DND-41 (cell line): ENCODE results near the gene CTU2.

Experiments
- ATAC-seq: fragments of 200-7000 bp; cut with Tn5 transposase; 3 replicates; pipeline ENCODE4 v1.9.1; 2021; ENCODE audit warnings: low read depth; ENCODE audit not compliant: insufficient read depth
- DNase-seq: peaks from one replicate; pipeline ENCODE4 v3.0.0-alpha.2; 2020
- H2AFZ ChIP-seq: 2 replicates; pipeline ENCODE4 v1.6.0; 2012; ENCODE audit warnings: low read depth, low read length
- H3K27ac ChIP-seq: 2 replicates; pipeline ENCODE4 v1.5.1; 2012; ENCODE audit warnings: low read length, inconsistent platforms
- H3K27me3 ChIP-seq: fragments of 200-600 bp; sonication (generic); 2 replicates; pipeline ENCODE4 v1.6.0; 2012; ENCODE audit warnings: low read length, mild to moderate bottlenecking, inconsistent platforms; ENCODE audit not compliant: insufficient read depth, poor library complexity
- H3K36me3 ChIP-seq: 2 replicates; pipeline ENCODE4 v1.5.1; 2012; ENCODE audit warnings: low read length, inconsistent platforms; ENCODE audit not compliant: insufficient read depth
- H3K4me1 ChIP-seq: 2 replicates; pipeline ENCODE4 v1.5.1; 2012; ENCODE audit warnings: mild to moderate bottlenecking, low read length; ENCODE audit not compliant: insufficient read depth
- H3K4me2 ChIP-seq: 2 replicates; pipeline ENCODE4 v1.6.0; 2012; ENCODE audit warnings: mild to moderate bottlenecking, moderate library complexity, low read length, inconsistent platforms; ENCODE audit not compliant: insufficient read depth
- H3K4me3 ChIP-seq, 2 experiments: fragments of 200-600 bp in 1 of 2; shearing (Covaris generic) in 1 of 2; 2 replicates each; pipeline ENCODE4 v1.5.1; 2012 to 2016; ENCODE audit warnings: inconsistent platforms in 2 of 2, low read length in 2 of 2, mild to moderate bottlenecking in 2 of 2, low read depth in 1 of 2, moderate library complexity in 1 of 2
- H3K79me2 ChIP-seq: 2 replicates; pipeline ENCODE4 v1.6.0; 2012; ENCODE audit warnings: low read length, inconsistent platforms; ENCODE audit not compliant: insufficient read depth
- H3K9ac ChIP-seq: 2 replicates; pipeline ENCODE4 v1.6.0; 2012; ENCODE audit warnings: low read depth, mild to moderate bottlenecking, inconsistent platforms, low read length, moderate library complexity
- H3K9me3 ChIP-seq: 2 replicates; pipeline ENCODE4 v1.5.1; 2012; ENCODE audit warnings: low read length, moderate library complexity, mild to moderate bottlenecking, inconsistent platforms; ENCODE audit not compliant: insufficient read depth, severe bottlenecking
- H4K20me1 ChIP-seq: 2 replicates; pipeline ENCODE4 v1.6.0; 2012; ENCODE audit warnings: low read length; ENCODE audit not compliant: insufficient read depth
- CTCF ChIP-seq: IDR thresholded peaks from 2 replicates; pipeline ENCODE4 v1.5.1; 2012; ENCODE audit warnings: borderline replicate concordance, low read length, moderate library complexity, mild to moderate bottlenecking; ENCODE audit not compliant: poor library complexity, severe bottlenecking; ENCODE audit errors: extremely low read depth
- EZH2 ChIP-seq: IDR thresholded peaks from 3 replicates; pipeline ENCODE4 v1.6.1; 2012; ENCODE audit warnings: borderline replicate concordance, low read depth, mild to moderate bottlenecking, moderate library complexity, low read length, inconsistent platforms; ENCODE audit not compliant: severe bottlenecking

The CTU2 gene

DNA sequence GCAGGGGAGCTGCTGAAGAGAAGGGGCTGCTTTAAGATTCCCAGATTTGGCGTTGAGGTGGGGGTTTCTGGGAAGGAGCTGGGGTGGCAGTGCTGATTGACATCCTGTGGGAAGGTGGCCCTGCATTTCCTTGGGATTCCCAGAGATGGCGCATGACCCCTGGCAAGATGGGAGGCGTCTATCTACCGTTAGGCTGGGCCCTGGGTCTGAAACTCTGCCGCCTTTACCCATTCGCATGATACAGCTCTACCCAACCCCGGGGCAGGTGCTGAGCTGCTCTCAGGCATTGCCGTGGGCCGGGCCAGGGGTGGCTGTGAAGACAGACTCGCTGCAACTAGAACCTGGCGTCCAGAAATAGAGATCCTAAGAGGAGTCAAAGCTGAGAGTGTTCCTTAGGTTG is 33.5 kb upstream of the CTU2 start:
- no peaks in the 10 kb centered on the region for H3K4me1 ChIP-seq

DNA sequence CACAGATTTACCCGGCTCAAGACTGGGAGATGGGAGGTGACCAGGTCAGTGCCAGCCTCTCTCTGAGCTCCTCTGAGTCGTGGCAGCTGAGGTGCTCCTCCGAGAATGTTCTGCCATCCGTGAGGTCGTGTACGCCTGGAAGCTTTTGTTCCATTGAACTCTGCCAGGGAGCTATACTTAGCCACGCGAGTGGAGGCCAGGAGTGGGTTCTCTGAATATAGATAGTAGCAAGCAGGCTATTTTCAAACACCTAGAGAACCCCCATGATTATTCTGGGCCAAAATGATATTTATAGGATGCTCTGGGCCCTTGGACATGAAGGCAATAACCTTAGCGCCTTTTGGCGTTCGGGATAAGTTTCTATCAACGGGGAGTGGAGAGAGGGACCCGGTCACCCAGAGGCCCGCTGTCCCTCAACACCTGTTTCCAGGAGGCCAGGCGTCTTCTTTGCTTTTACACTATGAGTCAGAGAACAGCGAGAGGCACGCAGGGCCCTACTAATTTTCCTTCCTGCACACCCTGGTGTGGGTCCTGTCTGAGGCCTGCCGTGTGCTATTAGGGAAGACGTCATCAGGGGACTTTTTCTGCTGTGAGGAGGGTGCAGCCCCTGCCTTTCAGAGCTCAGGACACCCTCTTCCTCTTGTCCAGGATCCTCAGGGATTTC is 32.5 kb upstream of the CTU2 start:
- Histone ChIP-seq H3K9ac (no peak overlapping the region), H3K9me3 (no peaks in the 10 kb centered on the region), H3K4me2 (no peak overlapping the region), H3K4me1 (no peaks in the 10 kb centered on the region), H3K27me3 (no peaks in the 10 kb centered on the region), H3K79me2 (no peaks in the 10 kb centered on the region), H4K20me1 (0 out of 2 replicates have a peak, but pooled peaks cover 10% of the 10 kb centered on the region), H3K36me3 (no peaks in the 10 kb centered on the region), H3K4me3 (no peak overlapping the region), H2AFZ (no peak overlapping the region), H3K27ac (no peak overlapping the region)
- DNase-seq, result no peak
- TF ChIP-seq EZH2 (no peak), CTCF (no peak)
- no peak for ATAC-seq

More for the DNA sequence above, 33.5 kb upstream of the CTU2 start:
- no peak overlapping the region for H3K4me2 ChIP-seq
- H3K36me3 ChIP-seq, result no peaks in the 10 kb centered on the region
- ATAC-seq, result no peak
- TF ChIP-seq CTCF (no peak), EZH2 (no peak)
- H3K27ac ChIP-seq, result no peak overlapping the region
- H4K20me1 ChIP-seq, result 0 out of 2 replicates have a peak, but pooled peaks cover 3% of the 10 kb centered on the region
- DNase-seq, result no peak
- no peak overlapping the region for H3K4me3 ChIP-seq
- no peaks in the 10 kb centered on the region for H3K9me3 ChIP-seq
- H3K27me3 ChIP-seq, result no peaks in the 10 kb centered on the region
- H3K79me2 ChIP-seq, result no peaks in the 10 kb centered on the region
- no peak overlapping the region for H2AFZ ChIP-seq
- H3K9ac ChIP-seq, result no peak overlapping the region

GRCh38 chr16:88676502-88677242 is 29.6 kb upstream of the CTU2 start:
- Histone ChIP-seq H3K27ac (no peak overlapping the region), H3K4me2 (no peak overlapping the region), H3K4me3 (no peak overlapping the region), H3K36me3 (no peaks in the 10 kb centered on the region), H3K9ac (no peak overlapping the region), H3K9me3 (no peaks in the 10 kb centered on the region), H3K27me3 (no peaks in the 10 kb centered on the region), H2AFZ (no peak overlapping the region), H3K4me1 (no peaks in the 10 kb centered on the region), H3K79me2 (no peaks in the 10 kb centered on the region), H4K20me1 (0 out of 2 replicates have a peak, but pooled peaks cover 7% of the 10 kb centered on the region)
- no peak for TF ChIP-seq EZH2
- TF ChIP-seq CTCF, result no peak
- ATAC-seq (no peak), DNase-seq (no peak)
